Sigmoid colon (tissue), 7 donors: ENCODE results near the gene ADA. TPM values are rescaled to one million over a fixed set of nuclear protein-coding genes. Genes with fewer than 3 reads are reported as not detected.

Experiments used
- DNase-seq: peaks from one replicate; pipeline ENCODE4 v3.0.0-alpha.2; 2019
- H3K27ac ChIP-seq, 4 donors: fragments of 200-600 bp; sonication (generic); one replicate each; pipeline ENCODE4 v1.5.1; 2016 to 2019; ENCODE audit warnings: mild to moderate bottlenecking in 1 of 4
- H3K27me3 ChIP-seq, 3 donors: fragments of 200-600 bp; sonication (generic); one replicate each; pipeline ENCODE4 v1.5.1; 2019; ENCODE audit warnings: mild to moderate bottlenecking in 1 of 3
- H3K36me3 ChIP-seq, 4 donors: fragments of 200-600 bp; sonication (generic); one replicate each; pipeline ENCODE4 v1.5.1; 2016 to 2019
- H3K4me1 ChIP-seq, 4 donors: fragments of 200-600 bp; sonication (generic); one replicate each; pipeline ENCODE4 v1.5.1; 2017 to 2019
- H3K4me3 ChIP-seq, 4 donors: fragments of 200-600 bp; sonication (generic); one replicate each; pipeline ENCODE4 v1.5.1; 2017 to 2019; ENCODE audit warnings: mild to moderate bottlenecking in 2 of 4, moderate library complexity in 1 of 4
- H3K9me3 ChIP-seq, 4 donors: fragments of 200-600 bp in 3 of 4; sonication (generic) in 3 of 4; one replicate each; pipeline versions ENCODE4 v1.5.1 to v1.6.1; 2013 to 2019
- CTCF ChIP-seq, 4 experiments: fragments of 450-650 bp in 3 of 4; fragments of 200-600 bp in 1 of 4; IDR thresholded peaks; one replicate each; pipeline ENCODE4 v1.5.1; 2016 to 2019; ENCODE audit warnings: antibody characterized with exemption in 4 of 4, mild to moderate bottlenecking in 3 of 4, moderate library complexity in 2 of 4
- EP300 ChIP-seq, 4 donors: sonication (generic); formaldehyde crosslinking; IDR thresholded peaks; one replicate each; pipeline ENCODE4 v1.6.1; 2017; ENCODE audit warnings: antibody characterized with exemption in 4 of 4
- POLR2A ChIP-seq, 2 donors: fragments of 450-650 bp; IDR thresholded peaks; one replicate each; pipeline ENCODE4 v1.6.1; 2016; ENCODE audit warnings: antibody characterized with exemption in 2 of 2, mild to moderate bottlenecking in 2 of 2, moderate library complexity in 2 of 2
- POLR2AphosphoS5 ChIP-seq, 4 donors: sonication (generic); formaldehyde crosslinking; IDR thresholded peaks; one replicate each; pipeline ENCODE4 v1.6.1; 2017; ENCODE audit warnings: antibody characterized with exemption in 4 of 4
- WGBS, 2 donors: extraction: QIAGEN DNeasy Blood & Tissue Kit; methylation state at CpG; one replicate each; pipeline ENCODE4 v1.1.7; 2013; 5-methylcytosine and 5-hydroxymethylcytosine counted together
- intact Hi-C: fragments of 100-400 bp; cut with DNase I; formaldehyde crosslinking; loops from one replicate; pipeline ENCODE4 v1.15.1; 2023
- polyA plus RNA-seq, 3 donors: library from polyadenylated mRNA; stranded (reverse); fragments of 200-250 nt; gene quantifications; one replicate each; pipeline ENCODE4 v1.2.3, GENCODE V29; 2013
- total RNA-seq, 4 donors: library from RNA; depleted of rRNA; stranded (reverse); fragments of >200 nt; gene quantifications; one replicate each; pipeline ENCODE4 v1.1.0, GENCODE V29; 2016
- donor health status: healthy with polysubstance abuse.
- donor health status: Bipolar disorder and iron deficiency.
- donor health status: healthy.

The ADA gene
- total and polyA plus RNA-seq, 7 donors = 2.5 to 17.1 (median 11.1) TPM

GRCh38 chr20:44692932-44693480 is 41.5 kb upstream of the ADA start:
- Histone ChIP-seq H3K27me3 (no peaks in the 10 kb centered on the region), H3K4me3 (no peak overlapping the region)
- intact Hi-C loops = no loop called here

GRCh38 chr20:44691424-44692423 is 40.2 kb upstream of the ADA start:
- intact Hi-C loops = no loop called here
- no peak for TF ChIP-seq POLR2AphosphoS5 (IDR thresholded peaks at IDR 0.05)
- no peak for TF ChIP-seq CTCF (IDR thresholded peaks at IDR 0.05)
- no peak for TF ChIP-seq EP300 (IDR thresholded peaks at IDR 0.05)
- no peak for TF ChIP-seq POLR2A (IDR thresholded peaks at IDR 0.05)
- Histone ChIP-seq H3K36me3 (no peaks in the 10 kb centered on the region), H3K27ac (peak overlapping the region; percentile 50 to 90 (median 62)), H3K9me3 (no peaks in the 10 kb centered on the region), H3K4me1 (peaks cover 0 to 26% (median 16%) of the 10 kb centered on the region in 4 donors), H3K27me3 (no peaks in the 10 kb centered on the region), H3K4me3 (no peak overlapping the region)
- DNase-seq = peak; percentile 79
- WGBS, 2 donors = 83 to 91% methylated on average over 7 of the region's 7 CpGs

More at GRCh38 chr20:44692932-44693480, 41.5 kb upstream of the ADA start:
- peak in 2 of 4 donors; percentile 49 for TF ChIP-seq EP300 (IDR thresholded peaks at IDR 0.05)
- TF ChIP-seq POLR2A (IDR thresholded peaks at IDR 0.05) = no peak
- no peak for TF ChIP-seq CTCF (IDR thresholded peaks at IDR 0.05)
- peak; percentile 26 to 80 (median 52) for TF ChIP-seq POLR2AphosphoS5 (IDR thresholded peaks at IDR 0.05)
- Histone ChIP-seq H3K9me3 (no peaks in the 10 kb centered on the region), H3K27ac (peak overlapping the region; percentile 50 to 90 (median 62)), H3K4me1 (peaks cover 0 to 26% (median 16%) of the 10 kb centered on the region in 4 donors), H3K36me3 (no peaks in the 10 kb centered on the region)
- peak; percentile 91 for DNase-seq
- 41 to 59% methylated on average over 7 of the region's 7 CpGs for WGBS, 2 donors

- H3K36me3 ChIP-seq = no peaks in the 10 kb centered on the region
- 89 to 91% methylated on average over 9 of the region's 9 CpGs for WGBS, 2 donors
- H3K27me3 ChIP-seq = no peaks in the 10 kb centered on the region
- intact Hi-C loops = no loop called here
- no peaks in the 10 kb centered on the region for H3K9me3 ChIP-seq
- H3K4me1 ChIP-seq = peaks cover 0 to 22% (median 16%) of the 10 kb centered on the region in 4 donors
- H3K4me3 ChIP-seq = no peak overlapping the region
- H3K27ac ChIP-seq = peak overlapping the region in 3 of 4 donors; percentile 16 to 90 (median 59)
- no peak for DNase-seq
- peak in 1 of 4 donors; percentile 23 for TF ChIP-seq POLR2AphosphoS5 (IDR thresholded peaks at IDR 0.05)
- TF ChIP-seq EP300 (IDR thresholded peaks at IDR 0.05) = no peak
These were observed 39.4 kb upstream of the ADA start for GRCh38 chr20:44690781-44691423.

- Histone ChIP-seq H3K4me1 (peaks cover 0 to 22% (median 16%) of the 10 kb centered on the region in 4 donors), H3K27me3 (no peaks in the 10 kb centered on the region), H3K4me3 (no peak overlapping the region), H3K9me3 (no peaks in the 10 kb centered on the region), H3K36me3 (no peaks in the 10 kb centered on the region), H3K27ac (peak overlapping the region in 1 of 4 donors; percentile 90)
- DNase-seq = no peak
- intact Hi-C loops = no loop called here
- TF ChIP-seq POLR2A (IDR thresholded peaks at IDR 0.05) (no peak), CTCF (IDR thresholded peaks at IDR 0.05) (no peak), EP300 (IDR thresholded peaks at IDR 0.05) (no peak), POLR2AphosphoS5 (IDR thresholded peaks at IDR 0.05) (no peak)
- WGBS, 2 donors = 77 to 84% methylated on average over 3 of the region's 3 CpGs
These were observed 38.3 kb upstream of the ADA start for GRCh38 chr20:44689809-44690208.
